HCT116 (cell line): ENCODE measurements around the gene KLHDC4. TPM values are rescaled to one million over a fixed set of nuclear protein-coding genes. Genes with fewer than 3 reads are reported as not detected.

Experiments used
- ATAC-seq: fragments of 200-7000 bp; cut with Tn5 transposase; 2 replicates; pipeline ENCODE4 v1.9.1; 2020; ENCODE audit warnings: mild to moderate bottlenecking, moderate library complexity
- BruUV-seq: library from RNA; stranded (reverse); fragments of 400-500 nt; replicated peaks from 2 replicates; lab custom pipeline; 2021; lab: Mats Ljungman, UMichigan
- CTCF ChIA-PET: fragments of 300-600 bp; sonication (Branson Sonifier 250); formaldehyde crosslinking; loops from one replicate; lab custom pipeline; 2021; ENCODE audit warnings: antibody characterized with exemption; lab: Charles Lee
- POLR2A ChIA-PET: fragments of 300-600, 350-600 bp; sonication (Branson Sonifier 250); formaldehyde crosslinking; loops from one replicate; lab custom pipeline; 2021; ENCODE audit warnings: antibody characterized with exemption; lab: Charles Lee
- RAD21 ChIA-PET, 2 experiments: fragments of 300-600 bp; sonication (Branson Sonifier 250); formaldehyde crosslinking; loops; one replicate each; lab custom pipeline; 2023; ENCODE audit warnings: low total read pairs in 2 of 2; ENCODE audit not compliant: uncharacterized antibody in 2 of 2, unreplicated experiment in 2 of 2, low non-redundant PET in 1 of 2; lab: Charles Lee
- DNase-seq: peaks from one replicate; pipeline ENCODE4 v3.0.0-alpha.2; 2010; ENCODE audit warnings: low read depth, low spot score
- H2AFZ ChIP-seq: fragments of 200-600 bp; shearing (Covaris generic), sonication (generic); 2 replicates; pipeline ENCODE4 v1.6.1; 2017; ENCODE audit warnings: low read depth, mixed run types, mixed read lengths, antibody characterized with exemption, low read length; ENCODE audit not compliant: poor library complexity, severe bottlenecking
- H3K27ac ChIP-seq: 2 replicates; pipeline ENCODE4 v1.5.1; 2012; ENCODE audit warnings: low read depth, low read length
- H3K27me3 ChIP-seq: fragments of 200-600 bp; sonication (generic); 2 replicates; pipeline ENCODE4 v1.6.1; 2016; ENCODE audit warnings: mixed run types, low read length, mixed read lengths; ENCODE audit not compliant: insufficient read depth
- H3K36me3 ChIP-seq, 2 experiments: fragments of 200-500 bp in 1 of 2; fragments of 200-600 bp in 1 of 2; sonication (Bioruptor generic) in 1 of 2; sonication (generic) in 1 of 2; 2 replicates each; pipeline versions ENCODE4 v1.5.1 to v1.6.1; 2014 to 2016; ENCODE audit warnings: low read length in 2 of 2, inconsistent platforms in 1 of 2, mixed read lengths in 1 of 2, mixed run types in 1 of 2; ENCODE audit not compliant: insufficient read depth in 2 of 2, control insufficient read depth in 1 of 2
- H3K4me1 ChIP-seq, 2 experiments: fragments of 200-600 bp in 1 of 2; sonication (generic) in 1 of 2; 2 replicates each; pipeline versions ENCODE4 v1.5.1 to v1.6.1; 2012 to 2017; ENCODE audit warnings: low read length in 2 of 2, inconsistent platforms in 1 of 2, mild to moderate bottlenecking in 1 of 2, mixed read lengths in 1 of 2, mixed run types in 1 of 2, moderate library complexity in 1 of 2; ENCODE audit not compliant: insufficient read depth in 2 of 2, control insufficient read depth in 1 of 2
- H3K4me2 ChIP-seq: fragments of 200-600 bp; sonication (generic); 2 replicates; pipeline ENCODE4 v1.6.1; 2017; ENCODE audit warnings: mixed run types, low read length, mixed read lengths
- H3K4me3 ChIP-seq, 2 experiments: fragments of 200-600 bp in 1 of 2; sonication (generic) in 1 of 2; replicated peaks in 1 of 2; 2 replicates each; pipeline ENCODE4 v1.5.1; 2011 to 2016; ENCODE audit warnings: low read length in 2 of 2, control low read depth in 1 of 2, low read depth in 1 of 2, mild to moderate bottlenecking in 1 of 2, mixed read lengths in 1 of 2, mixed run types in 1 of 2
- H3K79me2 ChIP-seq: fragments of 200-600 bp; sonication (generic); 2 replicates; pipeline ENCODE4 v1.6.1; 2017; ENCODE audit warnings: mild to moderate bottlenecking, mixed run types, low read length, moderate library complexity, mixed read lengths; ENCODE audit not compliant: insufficient read depth
- H3K9ac ChIP-seq: fragments of 200-600 bp; sonication (generic); 2 replicates; pipeline ENCODE4 v1.6.1; 2016; ENCODE audit warnings: low read length, mixed read lengths
- H3K9me2 ChIP-seq: fragments of 200-600 bp; sonication (generic), shearing (Covaris generic); 2 replicates; pipeline ENCODE4 v1.6.1; 2017; ENCODE audit warnings: mixed run types, mild to moderate bottlenecking, moderate library complexity; ENCODE audit not compliant: insufficient read depth
- H3K9me3 ChIP-seq, 2 experiments: fragments of 200-500 bp in 1 of 2; fragments of 200-600 bp in 1 of 2; sonication (Bioruptor generic) in 1 of 2; sonication (generic) in 1 of 2; 2 replicates each; pipeline ENCODE4 v1.6.1; 2014 to 2017; ENCODE audit warnings: low read length in 2 of 2, mixed read lengths in 2 of 2, inconsistent platforms in 1 of 2, low read depth in 1 of 2, mild to moderate bottlenecking in 1 of 2, mixed run types in 1 of 2, moderate library complexity in 1 of 2; ENCODE audit not compliant: control insufficient read depth in 1 of 2, insufficient read depth in 1 of 2
- H4K20me1 ChIP-seq: fragments of 200-600 bp; sonication (generic), shearing (Covaris generic); 2 replicates; pipeline ENCODE4 v1.6.1; 2017; ENCODE audit warnings: mixed run types, mild to moderate bottlenecking, moderate library complexity; ENCODE audit not compliant: insufficient read depth
- CEBPB ChIP-seq: IDR thresholded peaks from 2 replicates; pipeline ENCODE4 v1.6.1; 2012; ENCODE audit warnings: low read depth
- EGR1 ChIP-seq: IDR thresholded peaks from 2 replicates; pipeline ENCODE4 v1.6.1; 2012; ENCODE audit warnings: low read depth
- POLR2A ChIP-seq: IDR thresholded peaks from 2 replicates; pipeline ENCODE4 v1.7.0; 2011; ENCODE audit warnings: borderline replicate concordance; ENCODE audit not compliant: insufficient read depth, insufficient read length; ENCODE audit errors: extremely low read depth
- POLR2AphosphoS5 ChIP-seq: IDR thresholded peaks from 2 replicates; pipeline ENCODE4 v1.6.1; 2011; ENCODE audit warnings: mild to moderate bottlenecking, low read depth, low read length, moderate library complexity
- RAD21 ChIP-seq: IDR thresholded peaks from 2 replicates; pipeline ENCODE4 v1.6.1; 2012; ENCODE audit warnings: low read depth, mild to moderate bottlenecking
- SP1 ChIP-seq: IDR thresholded peaks from 2 replicates; pipeline ENCODE4 v1.6.1; 2012; ENCODE audit warnings: low read depth
- SRF ChIP-seq: IDR thresholded peaks from 2 replicates; pipeline ENCODE4 v1.6.1; 2012; ENCODE audit warnings: low read depth
- YY1 ChIP-seq: IDR thresholded peaks from 2 replicates; pipeline ENCODE4 v1.6.1; 2011; ENCODE audit warnings: low read length, low read depth, moderate library complexity, mild to moderate bottlenecking; ENCODE audit not compliant: insufficient replicate concordance; ENCODE audit errors: extremely low read depth
- intact Hi-C: fragments of 100-400 bp; cut with micrococcal nuclease; formaldehyde crosslinking; loops from 2 replicates; pipeline ENCODE4 v1.10.0; 2022
- total RNA-seq: library from RNA; stranded (reverse); gene quantifications from one replicate; pipeline ENCODE4 v1.2.1, GENCODE V29; 2021; ENCODE audit not compliant: unreplicated experiment
- TF ChIP-seq, protein P1 (sequence below): IDR thresholded peaks from 2 replicates; pipeline ENCODE4 v1.6.1; 2012
- TF ChIP-seq, protein P2 (sequence below): IDR thresholded peaks from 2 replicates; pipeline ENCODE4 v1.6.1; 2012; ENCODE audit warnings: low read depth
- TF ChIP-seq, protein P3 (sequence below), 3 experiments: fragments of 200-600 bp in 1 of 3; sonication (generic) in 1 of 3; IDR thresholded peaks in 2 of 3; conservative IDR thresholded peaks in 1 of 3; 2 replicates each; pipeline ENCODE4 v1.5.1; 2012 to 2017; ENCODE audit warnings: low read depth in 2 of 3, low read length in 2 of 3, antibody characterized with exemption in 1 of 3, borderline replicate concordance in 1 of 3, control low read depth in 1 of 3, mild to moderate bottlenecking in 1 of 3, mixed read lengths in 1 of 3, mixed run types in 1 of 3, moderate library complexity in 1 of 3; ENCODE audit not compliant: insufficient read depth in 1 of 3

Gene KLHDC4
- total RNA-seq, 1 experiment from 2014 or later, result 107 TPM

DNA sequence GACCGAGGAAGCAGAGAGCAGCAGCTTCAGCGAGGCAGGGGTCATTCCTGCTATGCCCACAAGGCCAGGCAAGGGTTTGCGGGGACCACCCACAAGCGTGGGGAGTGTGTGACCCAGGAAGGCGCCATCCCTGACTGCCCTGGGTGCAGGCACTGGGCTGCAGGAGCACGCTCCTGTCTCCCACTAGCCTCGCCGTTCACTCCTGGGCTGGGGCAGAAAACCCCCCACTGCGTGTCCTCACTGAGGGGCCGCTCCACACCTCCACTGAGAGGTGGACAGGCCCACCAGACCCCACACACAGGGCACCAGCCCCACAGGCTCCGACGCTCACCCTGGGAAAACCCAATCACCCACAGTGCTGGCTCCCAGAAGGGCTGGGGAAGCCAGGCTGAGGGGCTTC lies 56.1 kb downstream of the KLHDC4 start:
- ChIA-PET RAD21 (no interaction called here), POLR2A (no interaction called here), CTCF (no interaction called here)
- intact Hi-C loops, result no loop called here
- no peaks in the 10 kb centered on the region for H3K9me2 ChIP-seq
- no peak for ATAC-seq
- H3K4me3 ChIP-seq, result no peak overlapping the region
- H3K9ac ChIP-seq, result no peak overlapping the region
- H4K20me1 ChIP-seq, result no peaks in the 10 kb centered on the region
- no peaks in the 10 kb centered on the region for H3K4me1 ChIP-seq
- TF ChIP-seq EGR1, result no peak
- no peak for TF ChIP-seq POLR2A
- TF ChIP-seq CEBPB, result no peak
- TF ChIP-seq SP1, result no peak
- TF ChIP-seq YY1, result no peak
- no peak for TF ChIP-seq SRF
- no peak for TF ChIP-seq RAD21
- TF ChIP-seq, protein P1, sequence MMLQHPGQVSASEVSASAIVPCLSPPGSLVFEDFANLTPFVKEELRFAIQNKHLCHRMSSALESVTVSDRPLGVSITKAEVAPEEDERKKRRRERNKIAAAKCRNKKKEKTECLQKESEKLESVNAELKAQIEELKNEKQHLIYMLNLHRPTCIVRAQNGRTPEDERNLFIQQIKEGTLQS, result no peak
- TF ChIP-seq, protein P2, sequence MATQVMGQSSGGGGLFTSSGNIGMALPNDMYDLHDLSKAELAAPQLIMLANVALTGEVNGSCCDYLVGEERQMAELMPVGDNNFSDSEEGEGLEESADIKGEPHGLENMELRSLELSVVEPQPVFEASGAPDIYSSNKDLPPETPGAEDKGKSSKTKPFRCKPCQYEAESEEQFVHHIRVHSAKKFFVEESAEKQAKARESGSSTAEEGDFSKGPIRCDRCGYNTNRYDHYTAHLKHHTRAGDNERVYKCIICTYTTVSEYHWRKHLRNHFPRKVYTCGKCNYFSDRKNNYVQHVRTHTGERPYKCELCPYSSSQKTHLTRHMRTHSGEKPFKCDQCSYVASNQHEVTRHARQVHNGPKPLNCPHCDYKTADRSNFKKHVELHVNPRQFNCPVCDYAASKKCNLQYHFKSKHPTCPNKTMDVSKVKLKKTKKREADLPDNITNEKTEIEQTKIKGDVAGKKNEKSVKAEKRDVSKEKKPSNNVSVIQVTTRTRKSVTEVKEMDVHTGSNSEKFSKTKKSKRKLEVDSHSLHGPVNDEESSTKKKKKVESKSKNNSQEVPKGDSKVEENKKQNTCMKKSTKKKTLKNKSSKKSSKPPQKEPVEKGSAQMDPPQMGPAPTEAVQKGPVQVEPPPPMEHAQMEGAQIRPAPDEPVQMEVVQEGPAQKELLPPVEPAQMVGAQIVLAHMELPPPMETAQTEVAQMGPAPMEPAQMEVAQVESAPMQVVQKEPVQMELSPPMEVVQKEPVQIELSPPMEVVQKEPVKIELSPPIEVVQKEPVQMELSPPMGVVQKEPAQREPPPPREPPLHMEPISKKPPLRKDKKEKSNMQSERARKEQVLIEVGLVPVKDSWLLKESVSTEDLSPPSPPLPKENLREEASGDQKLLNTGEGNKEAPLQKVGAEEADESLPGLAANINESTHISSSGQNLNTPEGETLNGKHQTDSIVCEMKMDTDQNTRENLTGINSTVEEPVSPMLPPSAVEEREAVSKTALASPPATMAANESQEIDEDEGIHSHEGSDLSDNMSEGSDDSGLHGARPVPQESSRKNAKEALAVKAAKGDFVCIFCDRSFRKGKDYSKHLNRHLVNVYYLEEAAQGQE, result no peak
- TF ChIP-seq, protein P3, sequence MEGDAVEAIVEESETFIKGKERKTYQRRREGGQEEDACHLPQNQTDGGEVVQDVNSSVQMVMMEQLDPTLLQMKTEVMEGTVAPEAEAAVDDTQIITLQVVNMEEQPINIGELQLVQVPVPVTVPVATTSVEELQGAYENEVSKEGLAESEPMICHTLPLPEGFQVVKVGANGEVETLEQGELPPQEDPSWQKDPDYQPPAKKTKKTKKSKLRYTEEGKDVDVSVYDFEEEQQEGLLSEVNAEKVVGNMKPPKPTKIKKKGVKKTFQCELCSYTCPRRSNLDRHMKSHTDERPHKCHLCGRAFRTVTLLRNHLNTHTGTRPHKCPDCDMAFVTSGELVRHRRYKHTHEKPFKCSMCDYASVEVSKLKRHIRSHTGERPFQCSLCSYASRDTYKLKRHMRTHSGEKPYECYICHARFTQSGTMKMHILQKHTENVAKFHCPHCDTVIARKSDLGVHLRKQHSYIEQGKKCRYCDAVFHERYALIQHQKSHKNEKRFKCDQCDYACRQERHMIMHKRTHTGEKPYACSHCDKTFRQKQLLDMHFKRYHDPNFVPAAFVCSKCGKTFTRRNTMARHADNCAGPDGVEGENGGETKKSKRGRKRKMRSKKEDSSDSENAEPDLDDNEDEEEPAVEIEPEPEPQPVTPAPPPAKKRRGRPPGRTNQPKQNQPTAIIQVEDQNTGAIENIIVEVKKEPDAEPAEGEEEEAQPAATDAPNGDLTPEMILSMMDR (IDR thresholded peaks at IDR 0.05 in 2 of 3, conservative IDR thresholded peaks at IDR 0.05 in 1 of 3; ENCODE audit: borderline replicate concordance in 1 of 3, insufficient read depth in 1 of 3, low read depth in 2 of 3, low read length in 2 of 3), result no peak
- TF ChIP-seq POLR2AphosphoS5, result no peak
- peaks cover 6% of the 10 kb centered on the region; the same call in 1 of the 2 replicates for H3K79me2 ChIP-seq
- no peak overlapping the region for H3K4me2 ChIP-seq
- no peaks in the 10 kb centered on the region for H3K27me3 ChIP-seq
- no peak overlapping the region for H2AFZ ChIP-seq
- no peak overlapping the region for H3K27ac ChIP-seq
- peaks cover 11 to 38% of the 10 kb centered on the region in 2 experiments; a peak in 3 of 4 replicates for H3K36me3 ChIP-seq
- DNase-seq, result no peak
- no peaks in the 10 kb centered on the region for H3K9me3 ChIP-seq
- no TSS peak for BruUV-seq
